Small intestine (tissue), 7 donors: ENCODE results near the gene STRN. TPM values are rescaled to one million over a fixed set of nuclear protein-coding genes. Genes with fewer than 3 reads are reported as not detected.

Experiments
- DNase-seq, 2 donors: peaks; one replicate each; pipeline versions ENCODE4 v3.0.0 to v3.0.0-alpha.2; 2013
- FAIRE-seq: peaks from 2 replicates; lab custom pipeline; 2012; peaks lifted over from hg19 to GRCh38; lab: Jason Lieb, UNC
- H3K27ac ChIP-seq, 3 donors: one replicate each; pipeline ENCODE4 v1.5.1; 2013; ENCODE audit warnings: low read length in 2 of 3, mild to moderate bottlenecking in 2 of 3, control low read depth in 1 of 3, inconsistent platforms in 1 of 3, low read depth in 1 of 3, moderate library complexity in 1 of 3
- H3K27me3 ChIP-seq, 3 donors: one replicate each; pipeline ENCODE4 v1.6.1; 2013; ENCODE audit warnings: low read length in 3 of 3, inconsistent platforms in 1 of 3; ENCODE audit not compliant: control insufficient read depth in 3 of 3, insufficient read depth in 3 of 3
- H3K36me3 ChIP-seq, 3 donors: one replicate each; pipeline ENCODE4 v1.6.1; 2013; ENCODE audit warnings: low read length in 3 of 3, inconsistent platforms in 1 of 3, low read depth in 1 of 3, mild to moderate bottlenecking in 1 of 3, moderate library complexity in 1 of 3; ENCODE audit not compliant: control insufficient read depth in 3 of 3, insufficient read depth in 2 of 3
- H3K4me1 ChIP-seq, 3 donors: one replicate each; pipeline ENCODE4 v1.6.1; 2013; ENCODE audit warnings: low read length in 2 of 3, inconsistent platforms in 1 of 3, low read depth in 1 of 3, mild to moderate bottlenecking in 1 of 3, moderate library complexity in 1 of 3; ENCODE audit not compliant: control insufficient read depth in 3 of 3, insufficient read depth in 2 of 3
- H3K4me3 ChIP-seq, 3 donors: one replicate each; pipeline ENCODE4 v1.5.1; 2013; ENCODE audit warnings: low read length in 3 of 3, control low read depth in 1 of 3, inconsistent platforms in 1 of 3, low read depth in 1 of 3, mild to moderate bottlenecking in 1 of 3, moderate library complexity in 1 of 3
- H3K9me3 ChIP-seq, 2 donors: one replicate each; pipeline ENCODE4 v1.6.1; 2013; ENCODE audit warnings: low read depth in 1 of 2, low read length in 1 of 2; ENCODE audit not compliant: control insufficient read depth in 2 of 2, insufficient read depth in 1 of 2
- WGBS, 3 donors: extraction: QIAGEN DNeasy Blood & Tissue Kit; methylation state at CpG; one replicate each; pipeline ENCODE4 v1.1.7; 2013; 5-methylcytosine and 5-hydroxymethylcytosine counted together
- polyA plus RNA-seq, 4 donors: library from polyadenylated mRNA; stranded (reverse) in 3 of 4; unstranded in 1 of 4; fragments of 200-250 nt in 3 of 4; fragments of 120-200 nt in 1 of 4; gene quantifications; one replicate each; pipeline versions ENCODE4 v1.2.1 to v1.2.3, GENCODE V29; 2013
- donor health status: healthy with polysubstance abuse.
- donor health status: control.
- donor health status: control.
- donor health status: Bipolar disorder and iron deficiency.
- donor health status: healthy.

The STRN gene
- polyA plus RNA-seq, 4 donors, result 4.9 to 16.6 (median 6.7) TPM

- FAIRE-seq, result no peak
- H3K36me3 ChIP-seq, result no peaks in the 10 kb centered on the region
- 35 to 78% (median 45%) methylated on average over 4 of the region's 4 CpGs for WGBS, 3 donors
- H3K27me3 ChIP-seq, result no peaks in the 10 kb centered on the region
- H3K4me1 ChIP-seq, result peaks cover 0 to 9% (median 6%) of the 10 kb centered on the region in 3 donors
- no peak overlapping the region for H3K27ac ChIP-seq
- peak; percentile 50 to 88 for DNase-seq
- no peak overlapping the region for H3K4me3 ChIP-seq
- H3K9me3 ChIP-seq, result no peaks in the 10 kb centered on the region
Measured at GRCh38 chr2:36819095-36819711, 147.1 kb downstream of the STRN start.

GRCh38 chr2:36818542-36818941, 147.8 kb downstream of the STRN start:
- 30 to 57% (median 45%) methylated on average over 2 of the region's 2 CpGs for WGBS, 3 donors
- FAIRE-seq (no peak), DNase-seq (no peak)
- no peaks in the 10 kb centered on the region for H3K9me3 ChIP-seq
- H3K36me3 ChIP-seq, result no peaks in the 10 kb centered on the region
- no peak overlapping the region for H3K4me3 ChIP-seq
- H3K27ac ChIP-seq, result no peak overlapping the region
- H3K27me3 ChIP-seq, result no peaks in the 10 kb centered on the region
- H3K4me1 ChIP-seq, result peaks cover 0 to 9% (median 6%) of the 10 kb centered on the region in 3 donors

- Histone ChIP-seq H3K27me3 (no peaks in the 10 kb centered on the region), H3K36me3 (no peaks in the 10 kb centered on the region), H3K4me1 (no peaks in the 10 kb centered on the region), H3K4me3 (no peak overlapping the region), H3K9me3 (no peaks in the 10 kb centered on the region), H3K27ac (no peak overlapping the region)
- DNase-seq (no peak), FAIRE-seq (no peak)
- WGBS, 3 donors, result 51 to 70% (median 65%) methylated on average over 6 of the region's 6 CpGs
Measured at GRCh38 chr2:36812196-36812595, 154.1 kb downstream of the STRN start.

GRCh38 chr2:36811071-36811470, 155.3 kb downstream of the STRN start:
- Histone ChIP-seq H3K27me3 (no peaks in the 10 kb centered on the region), H3K4me1 (no peaks in the 10 kb centered on the region), H3K9me3 (no peaks in the 10 kb centered on the region), H3K36me3 (no peaks in the 10 kb centered on the region), H3K4me3 (no peak overlapping the region), H3K27ac (no peak overlapping the region)
- FAIRE-seq (no peak), DNase-seq (no peak)
- 86 to 95% (median 92%) methylated on average over 5 of the region's 5 CpGs for WGBS, 3 donors

GRCh38 chr2:36809069-36809445, 157.3 kb downstream of the STRN start:
- H3K27ac ChIP-seq, result no peak overlapping the region
- no peaks in the 10 kb centered on the region for H3K4me1 ChIP-seq
- H3K36me3 ChIP-seq, result no peaks in the 10 kb centered on the region
- H3K27me3 ChIP-seq, result no peaks in the 10 kb centered on the region
- no peak for FAIRE-seq
- no peaks in the 10 kb centered on the region for H3K9me3 ChIP-seq
- no peak overlapping the region for H3K4me3 ChIP-seq
- DNase-seq, result no peak
- 92 to 98% (median 94%) methylated on average over 3 of the region's 3 CpGs for WGBS, 3 donors

GRCh38 chr2:36808386-36809068, 157.8 kb downstream of the STRN start:
- no peaks in the 10 kb centered on the region for H3K36me3 ChIP-seq
- H3K27ac ChIP-seq, result no peak overlapping the region
- H3K27me3 ChIP-seq, result no peaks in the 10 kb centered on the region
- WGBS, 3 donors, result 95 to 96% (median 95%) methylated on average over 35 of the region's 35 CpGs
- H3K4me1 ChIP-seq, result no peaks in the 10 kb centered on the region
- no peaks in the 10 kb centered on the region for H3K9me3 ChIP-seq
- no peak overlapping the region for H3K4me3 ChIP-seq
- DNase-seq, result no peak
- FAIRE-seq, result no peak

GRCh38 chr2:36807223-36807886, 159.0 kb downstream of the STRN start:
- no peaks in the 10 kb centered on the region for H3K27me3 ChIP-seq
- H3K27ac ChIP-seq, result no peak overlapping the region
- no peaks in the 10 kb centered on the region for H3K4me1 ChIP-seq
- H3K4me3 ChIP-seq, result no peak overlapping the region
- no peaks in the 10 kb centered on the region for H3K36me3 ChIP-seq
- 31 to 70% (median 40%) methylated on average over 5 of the region's 5 CpGs for WGBS, 3 donors
- FAIRE-seq, result no peak
- DNase-seq, result peak in 1 of 2 donors; percentile 51
- no peaks in the 10 kb centered on the region for H3K9me3 ChIP-seq

GRCh38 chr2:36805635-36806224, 160.6 kb downstream of the STRN start:
- no peak overlapping the region for H3K27ac ChIP-seq
- H3K4me3 ChIP-seq, result no peak overlapping the region
- H3K4me1 ChIP-seq, result no peaks in the 10 kb centered on the region
- no peaks in the 10 kb centered on the region for H3K36me3 ChIP-seq
- H3K9me3 ChIP-seq, result no peaks in the 10 kb centered on the region
- no peak for DNase-seq
- H3K27me3 ChIP-seq, result no peaks in the 10 kb centered on the region
- 87 to 91% (median 87%) methylated on average over 11 of the region's 11 CpGs for WGBS, 3 donors
- no peak for FAIRE-seq
